K562 (cell line): ENCODE results near the gene BCL2L1.

Source experiments
- ARNT ChIP-seq, 2 experiments: fragments of 450-650 bp; IDR thresholded peaks; 2 replicates each; pipeline ENCODE4 v1.6.1; 2016; ENCODE audit warnings: mild to moderate bottlenecking in 1 of 2
- CTCF ChIP-seq, 3 experiments: IDR thresholded peaks in 2 of 3; conservative IDR thresholded peaks in 1 of 3; 2 replicates each; pipeline ENCODE4 v1.5.1; 2011 to 2012; ENCODE audit warnings: low read length in 3 of 3, mild to moderate bottlenecking in 3 of 3, control low read depth in 2 of 3, improper control_type of control experiment in 1 of 3, inconsistent platforms in 1 of 3, low read depth in 1 of 3, mixed read lengths in 1 of 3, moderate library complexity in 1 of 3; ENCODE audit not compliant: insufficient read depth in 2 of 3
- NCOR1 ChIP-seq: fragments of 450-650 bp; IDR thresholded peaks from 2 replicates; pipeline ENCODE4 v1.6.1; 2016; ENCODE audit warnings: mild to moderate bottlenecking, moderate library complexity
- POLR2A ChIP-seq: fragments of 450-650 bp; conservative IDR thresholded peaks from 2 replicates; pipeline ENCODE4 v1.6.1; 2016
- TF ChIP-seq, protein P1 (sequence below): fragments of 450-650 bp; IDR thresholded peaks from 2 replicates; pipeline ENCODE4 v1.6.1; 2018; ENCODE audit not compliant: partially characterized antibody
- TF ChIP-seq, protein P2 (sequence below): fragments of 250-450 bp; sonication (Bioruptor Pico); IDR thresholded peaks from 2 replicates; pipeline ENCODE4 v1.5.0; 2021; ENCODE audit warnings: mild to moderate bottlenecking, borderline replicate concordance
- TF ChIP-seq, protein P3 (sequence below), 2 experiments: fragments of 450-650 bp in 1 of 2; sonication (generic) in 1 of 2; formaldehyde crosslinking in 1 of 2; IDR thresholded peaks in 1 of 2; conservative IDR thresholded peaks in 1 of 2; 2 replicates each; pipeline versions ENCODE4 v1.6.1 to v1.8.1; 2016 to 2023; ENCODE audit warnings: mild to moderate bottlenecking in 2 of 2, moderate library complexity in 2 of 2, inconsistent platforms in 1 of 2, missing genetic modification reagents in 1 of 2

DNA sequence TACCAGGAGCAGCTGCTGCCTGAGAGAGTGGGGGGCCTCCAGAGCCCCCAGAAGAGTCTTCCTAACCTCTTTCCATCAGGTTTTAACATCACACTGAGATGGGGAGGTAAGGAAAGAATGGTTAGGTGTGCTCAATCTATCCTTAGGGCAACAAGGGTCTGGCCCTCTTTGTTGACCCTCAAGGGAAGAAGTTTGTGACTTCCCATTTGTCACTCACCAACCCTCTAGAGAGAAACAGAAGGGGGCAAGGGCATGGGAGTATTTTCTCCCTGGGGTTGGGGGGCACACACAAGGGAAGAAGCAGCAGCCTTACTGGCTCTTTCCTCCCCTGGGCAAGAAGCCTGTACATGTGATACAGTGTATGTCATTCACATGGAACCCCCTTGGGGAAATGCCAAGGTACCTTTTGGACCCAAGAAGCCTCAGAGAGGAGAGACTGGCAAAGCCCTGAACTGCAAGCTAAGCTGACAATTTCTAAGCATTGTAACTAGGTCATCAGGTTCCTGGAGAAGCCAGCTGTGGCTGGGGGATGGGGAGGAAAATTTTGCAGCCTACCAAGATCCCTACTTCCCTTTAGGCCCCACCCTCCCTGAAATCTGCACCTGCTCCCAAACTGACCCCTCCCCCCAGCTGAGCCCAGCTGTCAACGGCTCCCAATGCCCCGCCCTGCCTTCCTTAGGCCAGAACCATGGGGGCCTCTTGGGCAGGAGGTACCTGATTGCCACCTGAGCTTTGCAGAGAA lies 14.5 kb downstream of the BCL2L1 start:
- TF ChIP-seq, protein P1, sequence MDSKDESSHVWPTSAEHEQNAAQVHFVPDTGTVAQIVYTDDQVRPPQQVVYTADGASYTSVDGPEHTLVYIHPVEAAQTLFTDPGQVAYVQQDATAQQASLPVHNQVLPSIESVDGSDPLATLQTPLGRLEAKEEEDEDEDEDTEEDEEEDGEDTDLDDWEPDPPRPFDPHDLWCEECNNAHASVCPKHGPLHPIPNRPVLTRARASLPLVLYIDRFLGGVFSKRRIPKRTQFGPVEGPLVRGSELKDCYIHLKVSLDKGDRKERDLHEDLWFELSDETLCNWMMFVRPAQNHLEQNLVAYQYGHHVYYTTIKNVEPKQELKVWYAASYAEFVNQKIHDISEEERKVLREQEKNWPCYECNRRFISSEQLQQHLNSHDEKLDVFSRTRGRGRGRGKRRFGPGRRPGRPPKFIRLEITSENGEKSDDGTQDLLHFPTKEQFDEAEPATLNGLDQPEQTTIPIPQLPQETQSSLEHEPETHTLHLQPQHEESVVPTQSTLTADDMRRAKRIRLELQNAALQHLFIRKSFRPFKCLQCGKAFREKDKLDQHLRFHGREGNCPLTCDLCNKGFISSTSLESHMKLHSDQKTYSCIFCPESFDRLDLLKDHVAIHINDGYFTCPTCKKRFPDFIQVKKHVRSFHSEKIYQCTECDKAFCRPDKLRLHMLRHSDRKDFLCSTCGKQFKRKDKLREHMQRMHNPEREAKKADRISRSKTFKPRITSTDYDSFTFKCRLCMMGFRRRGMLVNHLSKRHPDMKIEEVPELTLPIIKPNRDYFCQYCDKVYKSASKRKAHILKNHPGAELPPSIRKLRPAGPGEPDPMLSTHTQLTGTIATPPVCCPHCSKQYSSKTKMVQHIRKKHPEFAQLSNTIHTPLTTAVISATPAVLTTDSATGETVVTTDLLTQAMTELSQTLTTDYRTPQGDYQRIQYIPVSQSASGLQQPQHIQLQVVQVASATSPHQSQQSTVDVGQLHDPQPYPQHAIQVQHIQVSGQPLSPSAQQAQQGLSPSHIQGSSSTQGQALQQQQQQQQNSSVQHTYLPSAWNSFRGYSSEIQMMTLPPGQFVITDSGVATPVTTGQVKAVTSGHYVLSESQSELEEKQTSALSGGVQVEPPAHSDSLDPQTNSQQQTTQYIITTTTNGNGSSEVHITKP = peak; percentile 27
- TF ChIP-seq, protein P2, sequence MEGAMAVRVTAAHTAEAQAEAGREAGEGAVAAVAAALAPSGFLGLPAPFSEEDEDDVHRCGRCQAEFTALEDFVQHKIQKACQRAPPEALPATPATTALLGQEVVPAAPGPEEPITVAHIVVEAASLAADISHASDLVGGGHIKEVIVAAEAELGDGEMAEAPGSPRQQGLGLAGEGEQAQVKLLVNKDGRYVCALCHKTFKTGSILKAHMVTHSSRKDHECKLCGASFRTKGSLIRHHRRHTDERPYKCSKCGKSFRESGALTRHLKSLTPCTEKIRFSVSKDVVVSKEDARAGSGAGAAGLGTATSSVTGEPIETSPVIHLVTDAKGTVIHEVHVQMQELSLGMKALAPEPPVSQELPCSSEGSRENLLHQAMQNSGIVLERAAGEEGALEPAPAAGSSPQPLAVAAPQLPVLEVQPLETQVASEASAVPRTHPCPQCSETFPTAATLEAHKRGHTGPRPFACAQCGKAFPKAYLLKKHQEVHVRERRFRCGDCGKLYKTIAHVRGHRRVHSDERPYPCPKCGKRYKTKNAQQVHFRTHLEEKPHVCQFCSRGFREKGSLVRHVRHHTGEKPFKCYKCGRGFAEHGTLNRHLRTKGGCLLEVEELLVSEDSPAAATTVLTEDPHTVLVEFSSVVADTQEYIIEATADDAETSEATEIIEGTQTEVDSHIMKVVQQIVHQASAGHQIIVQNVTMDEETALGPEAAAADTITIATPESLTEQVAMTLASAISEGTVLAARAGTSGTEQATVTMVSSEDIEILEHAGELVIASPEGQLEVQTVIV (CRISPR knock-in tag) = no peak
- no peak for TF ChIP-seq CTCF (IDR thresholded peaks at IDR 0.05 in 2 of 3, conservative IDR thresholded peaks at IDR 0.05 in 1 of 3; ENCODE audit: insufficient read depth in 2 of 3, low read depth in 1 of 3, low read length in 3 of 3)
- TF ChIP-seq, protein P3, sequence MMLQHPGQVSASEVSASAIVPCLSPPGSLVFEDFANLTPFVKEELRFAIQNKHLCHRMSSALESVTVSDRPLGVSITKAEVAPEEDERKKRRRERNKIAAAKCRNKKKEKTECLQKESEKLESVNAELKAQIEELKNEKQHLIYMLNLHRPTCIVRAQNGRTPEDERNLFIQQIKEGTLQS (IDR thresholded peaks at IDR 0.05) = no peak
- TF ChIP-seq, protein P3 (CRISPR knock-in tag; conservative IDR thresholded peaks at IDR 0.05) = no peak
- peak; percentile 47 for TF ChIP-seq NCOR1
- no peak for TF ChIP-seq POLR2A
- no peak for TF ChIP-seq ARNT (IDR thresholded peaks at IDR 0.05)
